ENCODE measurements around the gene EFHC1.

Gene EFHC1

DNA sequence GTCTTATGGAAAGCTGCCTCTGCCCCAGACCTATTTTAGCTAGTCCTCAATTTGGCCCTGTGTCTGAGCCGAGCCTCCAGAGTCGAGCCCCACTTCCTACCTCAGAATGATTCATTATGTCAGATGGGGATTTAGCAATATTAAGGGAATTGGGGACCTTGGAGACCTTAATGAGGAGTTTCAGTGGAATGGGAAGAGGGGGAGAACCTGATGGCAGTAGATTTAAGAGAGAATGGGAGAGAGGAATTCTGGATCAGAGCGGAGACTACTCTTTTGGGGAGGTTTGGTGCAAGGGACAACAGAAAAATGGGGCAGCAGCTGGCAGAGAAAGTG lies 63.5 kb downstream of the EFHC1 start:
- no peak for TF ChIP-seq EZH2phosphoT487 (IDR thresholded peaks at IDR 0.05; ENCODE audit: low read length)
- no peak for TF ChIP-seq EZH2 (optimal IDR thresholded peaks at IDR 0.05; ENCODE audit: low read depth, low read length)
- TF ChIP-seq, protein P1, sequence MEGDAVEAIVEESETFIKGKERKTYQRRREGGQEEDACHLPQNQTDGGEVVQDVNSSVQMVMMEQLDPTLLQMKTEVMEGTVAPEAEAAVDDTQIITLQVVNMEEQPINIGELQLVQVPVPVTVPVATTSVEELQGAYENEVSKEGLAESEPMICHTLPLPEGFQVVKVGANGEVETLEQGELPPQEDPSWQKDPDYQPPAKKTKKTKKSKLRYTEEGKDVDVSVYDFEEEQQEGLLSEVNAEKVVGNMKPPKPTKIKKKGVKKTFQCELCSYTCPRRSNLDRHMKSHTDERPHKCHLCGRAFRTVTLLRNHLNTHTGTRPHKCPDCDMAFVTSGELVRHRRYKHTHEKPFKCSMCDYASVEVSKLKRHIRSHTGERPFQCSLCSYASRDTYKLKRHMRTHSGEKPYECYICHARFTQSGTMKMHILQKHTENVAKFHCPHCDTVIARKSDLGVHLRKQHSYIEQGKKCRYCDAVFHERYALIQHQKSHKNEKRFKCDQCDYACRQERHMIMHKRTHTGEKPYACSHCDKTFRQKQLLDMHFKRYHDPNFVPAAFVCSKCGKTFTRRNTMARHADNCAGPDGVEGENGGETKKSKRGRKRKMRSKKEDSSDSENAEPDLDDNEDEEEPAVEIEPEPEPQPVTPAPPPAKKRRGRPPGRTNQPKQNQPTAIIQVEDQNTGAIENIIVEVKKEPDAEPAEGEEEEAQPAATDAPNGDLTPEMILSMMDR (IDR thresholded peaks at IDR 0.05; ENCODE audit: low read length) = no peak
- DNase-seq = no peak
- no peak overlapping the region for H2AFZ ChIP-seq (ENCODE audit: low read length)

DNA sequence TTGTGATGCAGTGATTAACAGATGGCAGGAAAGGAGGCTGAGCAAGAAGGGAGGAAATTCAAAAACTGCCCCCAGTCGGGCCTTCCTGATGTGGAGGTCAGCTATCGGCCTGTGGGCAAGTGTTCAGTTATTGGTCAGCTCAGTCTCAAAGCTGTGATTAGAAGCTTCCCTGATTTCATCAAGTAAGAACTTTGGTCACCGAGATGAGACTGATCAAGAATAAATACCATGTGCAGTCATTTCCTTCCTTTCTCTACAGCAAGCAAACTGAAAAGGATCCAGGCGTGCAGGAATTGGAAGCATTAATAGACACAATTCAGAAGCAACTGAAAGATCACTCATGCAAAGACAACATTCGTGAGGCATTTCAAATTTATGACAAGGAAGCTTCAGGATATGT lies 69.7 kb downstream of the EFHC1 start:
- DNase-seq = no peak
- Histone ChIP-seq H3K9me3 (replicated peaks; ENCODE audit: insufficient read depth, low read length) (no peaks in the 10 kb centered on the region), H3K79me2 (ENCODE audit: low read length) (no peaks in the 10 kb centered on the region), H2AFZ (ENCODE audit: low read length) (no peak overlapping the region), H3K27ac (ENCODE audit: low read length) (no peak overlapping the region), H3F3A (ENCODE audit: insufficient read depth, low read length) (peaks cover 8% of the 10 kb centered on the region), H3K36me3 (replicated peaks; ENCODE audit: insufficient read depth, low read length) (no peaks in the 10 kb centered on the region), H4K20me1 (ENCODE audit: insufficient read depth, low read length) (no peaks in the 10 kb centered on the region), H3K9me2 (replicated peaks; ENCODE audit: insufficient read depth, low read length) (no peaks in the 10 kb centered on the region), H3K4me1 (ENCODE audit: low read length) (peaks cover 10% of the 10 kb centered on the region), H3K9ac (ENCODE audit: low read length) (no peak overlapping the region), H3K27me3 (replicated peaks; ENCODE audit: insufficient read depth, low read length) (no peaks in the 10 kb centered on the region), H3K4me3 (ENCODE audit: low read length) (no peak overlapping the region), H3K4me2 (ENCODE audit: low read depth, low read length) (no peak overlapping the region)
- TF ChIP-seq EZH2phosphoT487 (IDR thresholded peaks at IDR 0.05; ENCODE audit: low read length) = no peak
- TF ChIP-seq EZH2 (optimal IDR thresholded peaks at IDR 0.05; ENCODE audit: low read depth, low read length) = no peak
- TF ChIP-seq, protein P1 (IDR thresholded peaks at IDR 0.05; ENCODE audit: low read length) = no peak

More for the DNA sequence above, 63.5 kb downstream of the EFHC1 start:
- H3K27ac ChIP-seq (ENCODE audit: low read length) = no peak overlapping the region
- H3K9ac ChIP-seq (ENCODE audit: low read length) = no peak overlapping the region
- H3K4me3 ChIP-seq (ENCODE audit: low read length) = no peak overlapping the region
- H4K20me1 ChIP-seq (ENCODE audit: insufficient read depth, low read length) = no peaks in the 10 kb centered on the region
- H3F3A ChIP-seq (ENCODE audit: insufficient read depth, low read length) = no peaks in the 10 kb centered on the region
- no peaks in the 10 kb centered on the region for H3K36me3 ChIP-seq (replicated peaks; ENCODE audit: insufficient read depth, low read length)
- H3K79me2 ChIP-seq (ENCODE audit: low read length) = no peaks in the 10 kb centered on the region
- no peaks in the 10 kb centered on the region for H3K9me3 ChIP-seq (replicated peaks; ENCODE audit: insufficient read depth, low read length)
- no peaks in the 10 kb centered on the region for H3K4me1 ChIP-seq (ENCODE audit: low read length)
- H3K4me2 ChIP-seq (ENCODE audit: low read depth, low read length) = no peak overlapping the region
- no peaks in the 10 kb centered on the region for H3K27me3 ChIP-seq (replicated peaks; ENCODE audit: insufficient read depth, low read length)
- no peaks in the 10 kb centered on the region for H3K9me2 ChIP-seq (replicated peaks; ENCODE audit: insufficient read depth, low read length)

- Histone ChIP-seq H3K9me3 (replicated peaks; ENCODE audit: insufficient read depth, low read length) (no peaks in the 10 kb centered on the region), H3K4me2 (ENCODE audit: low read depth, low read length) (no peak overlapping the region), H3F3A (ENCODE audit: insufficient read depth, low read length) (peaks cover 22% of the 10 kb centered on the region), H3K9me2 (replicated peaks; ENCODE audit: insufficient read depth, low read length) (no peaks in the 10 kb centered on the region), H3K4me1 (ENCODE audit: low read length) (peaks cover 22% of the 10 kb centered on the region), H3K36me3 (replicated peaks; ENCODE audit: insufficient read depth, low read length) (no peaks in the 10 kb centered on the region), H3K79me2 (ENCODE audit: low read length) (no peaks in the 10 kb centered on the region), H2AFZ (ENCODE audit: low read length) (no peak overlapping the region), H3K27ac (ENCODE audit: low read length) (no peak overlapping the region), H3K27me3 (replicated peaks; ENCODE audit: insufficient read depth, low read length) (no peaks in the 10 kb centered on the region), H3K9ac (ENCODE audit: low read length) (no peak overlapping the region), H3K4me3 (ENCODE audit: low read length) (no peak overlapping the region), H4K20me1 (ENCODE audit: insufficient read depth, low read length) (no peaks in the 10 kb centered on the region)
- no peak for DNase-seq
- TF ChIP-seq, protein P1 (IDR thresholded peaks at IDR 0.05; ENCODE audit: low read length) = no peak
- TF ChIP-seq EZH2 (optimal IDR thresholded peaks at IDR 0.05; ENCODE audit: low read depth, low read length) (no peak), EZH2phosphoT487 (IDR thresholded peaks at IDR 0.05; ENCODE audit: low read length) (no peak)
Measured at GRCh38 chr6:52491203-52492069, 71.3 kb downstream of the EFHC1 start.
